Mesodermal cell (in vitro differentiated cells): ENCODE measurements around the gene ATP6V1B1. TPM values are rescaled to one million over a fixed set of nuclear protein-coding genes. Genes with fewer than 3 reads are reported as not detected.

Source experiments
- H3K27ac ChIP-seq: 2 replicates; pipeline ENCODE4 v1.7.0; 2013; ENCODE audit warnings: mild to moderate bottlenecking, low read depth, low read length, moderate library complexity; ENCODE audit not compliant: severe bottlenecking
- H3K36me3 ChIP-seq: 2 replicates; pipeline ENCODE4 v1.7.1; 2013; ENCODE audit warnings: mild to moderate bottlenecking, low read length, moderate library complexity; ENCODE audit not compliant: control insufficient read depth, insufficient read depth
- H3K4me1 ChIP-seq: one replicate; pipeline ENCODE4 v1.7.1; 2013; ENCODE audit warnings: mild to moderate bottlenecking, low read length; ENCODE audit not compliant: insufficient read depth, control insufficient read depth, poor library complexity, severe bottlenecking
- H3K4me3 ChIP-seq: 2 replicates; pipeline ENCODE4 v1.7.0; 2013; ENCODE audit warnings: low read length, control low read depth, mild to moderate bottlenecking; ENCODE audit not compliant: insufficient read depth, poor library complexity, severe bottlenecking; ENCODE audit errors: extremely low read depth
- H3K9me3 ChIP-seq: 2 replicates; pipeline ENCODE4 v1.7.1; 2013; ENCODE audit warnings: mild to moderate bottlenecking, low read length, moderate library complexity; ENCODE audit not compliant: control insufficient read depth
- WGBS, 2 experiments: methylation state at CpG; one replicate each; pipeline ENCODE4 v1.1.5; 2013; ENCODE audit warnings: missing lambda C conversion rate in 2 of 2; ENCODE audit not compliant: insufficient coverage in 2 of 2; 5-methylcytosine and 5-hydroxymethylcytosine counted together
- polyA plus RNA-seq, 2 experiments: library from polyadenylated mRNA; stranded (reverse); fragments of 50-300 nt; gene quantifications; one replicate each; pipeline ENCODE4 v1.2.3, GENCODE V29; 2013

Gene ATP6V1B1
- polyA plus RNA-seq (2013, experiment 1 of 2): not detected
- polyA plus RNA-seq (2013, experiment 2 of 2): not detected

DNA sequence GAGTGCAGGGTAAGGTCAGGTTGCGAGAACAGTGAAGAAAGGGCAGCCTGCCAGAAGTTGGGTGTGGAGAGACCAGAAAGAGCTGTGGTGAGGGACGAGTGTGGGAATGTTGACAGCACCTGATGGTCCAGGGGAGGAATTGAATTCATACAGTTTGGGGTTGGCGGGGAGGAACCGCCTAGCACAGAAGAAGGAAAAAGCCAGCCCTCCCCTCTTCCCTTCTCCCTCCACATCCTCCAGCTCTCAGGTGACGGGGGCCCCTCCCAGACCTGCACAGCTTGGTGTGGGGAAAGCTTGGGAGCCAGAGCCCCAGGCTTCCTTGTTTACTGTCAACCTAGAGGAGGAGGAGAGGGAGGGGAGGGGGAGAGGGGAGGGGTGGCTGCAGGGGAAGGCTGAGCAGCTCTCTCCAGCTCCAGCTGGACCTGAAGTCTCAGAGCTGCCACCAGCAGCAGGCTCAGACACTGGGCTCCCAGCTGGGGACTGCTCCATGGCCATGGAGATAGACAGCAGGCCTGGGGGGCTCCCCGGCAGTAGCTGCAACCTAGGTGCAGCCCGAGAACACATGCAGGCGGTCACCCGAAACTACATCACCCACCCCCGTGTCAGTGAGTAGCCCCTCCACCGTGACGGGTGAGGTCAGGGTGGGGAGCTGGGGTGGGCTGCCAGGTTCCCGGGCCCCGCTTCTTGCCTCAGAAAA is at the start of gene ATP6V1B1:
Gene ATP6V1B1 (plus strand): TSS at position 433 of the 697 bp plus-strand sequence. CDS start 55 bp downstream, at position 488.
- Histone ChIP-seq H3K4me1 (no peaks in the 10 kb centered on the region), H3K9me3 (no peaks in the 10 kb centered on the region), H3K27ac (no peak within 1 kb of the TSS), H3K36me3 (no peaks in the 10 kb centered on the region), H3K4me3 (no peak within 1 kb of the TSS)
- 54 to 68% methylated on average over 5 to 7 of the region's 14 CpGs for WGBS, 2 experiments

DNA sequence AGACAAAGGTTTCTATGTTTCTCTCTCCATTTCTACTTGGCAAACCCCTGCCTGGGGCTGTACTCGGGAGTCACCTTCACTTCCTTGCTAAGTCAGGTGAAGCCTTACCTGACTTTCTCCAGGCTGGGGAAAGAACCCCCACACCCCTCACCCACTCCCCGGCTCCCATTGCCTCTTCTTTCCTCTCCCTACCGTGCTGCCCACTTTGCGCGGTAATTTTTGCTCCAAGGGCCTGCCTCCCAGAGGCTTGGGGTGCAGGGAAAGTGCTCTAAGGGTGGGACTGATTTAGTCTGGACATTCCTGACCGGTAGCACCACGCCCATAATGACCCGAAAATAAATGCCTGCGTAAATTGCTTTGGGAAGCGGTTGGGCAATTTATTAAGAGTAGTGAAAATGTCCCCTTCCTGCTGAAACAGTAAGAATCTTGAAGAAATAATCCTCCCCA is 49.1 kb upstream of the ATP6V1B1 start:
- H3K4me1 ChIP-seq: peaks cover 14% of the 10 kb centered on the region
- WGBS, 2 experiments: 0% methylated on average over 1 to 2 of the region's 10 CpGs
- no peaks in the 10 kb centered on the region for H3K36me3 ChIP-seq
- no peak overlapping the region for H3K4me3 ChIP-seq
- no peaks in the 10 kb centered on the region for H3K9me3 ChIP-seq
- H3K27ac ChIP-seq: no peak overlapping the region

- WGBS, 2 experiments: 0 to 1% methylated on average over 8 of the region's 8 CpGs
- Histone ChIP-seq H3K36me3 (no peaks in the 10 kb centered on the region), H3K27ac (no peak overlapping the region), H3K9me3 (no peaks in the 10 kb centered on the region), H3K4me1 (peaks cover 14% of the 10 kb centered on the region), H3K4me3 (peak overlapping the region; percentile 25)
Observed at GRCh38 chr2:70887208-70887549, 48.5 kb upstream of the ATP6V1B1 start.

- peaks cover 14% of the 10 kb centered on the region for H3K4me1 ChIP-seq
- WGBS, 2 experiments: 0 to 1% methylated on average over 38 to 46 of the region's 58 CpGs
Observed at GRCh38 chr2:70887550-70888246, 48.0 kb upstream of the ATP6V1B1 start.

DNA sequence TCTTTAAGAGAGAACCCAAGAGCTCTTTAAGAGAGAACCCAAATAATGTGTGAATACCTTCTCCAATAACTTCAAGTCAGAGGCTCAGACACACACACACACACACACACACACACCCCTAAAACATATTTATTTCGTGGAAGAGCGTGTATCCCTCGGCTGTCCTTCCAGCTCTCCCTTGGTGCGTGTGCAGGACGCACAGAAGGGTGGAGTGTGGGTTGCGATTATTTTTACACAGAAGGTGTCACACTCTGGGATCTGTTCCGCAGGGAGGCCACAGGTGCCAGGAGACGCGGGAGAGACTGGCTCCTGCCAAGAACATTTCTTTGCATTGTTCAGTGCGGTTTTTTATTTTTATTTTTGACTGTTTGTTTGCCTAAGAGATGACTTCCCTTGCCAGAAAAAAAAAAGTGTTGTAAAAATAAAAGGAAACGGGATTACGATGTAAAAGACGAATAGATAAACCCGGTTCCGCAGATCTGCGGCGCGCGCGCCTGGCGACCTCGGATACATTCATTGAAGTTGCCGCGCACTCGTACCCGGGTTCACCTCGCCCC is 47.3 kb upstream of the ATP6V1B1 start:
- Histone ChIP-seq H3K27ac (no peak overlapping the region), H3K36me3 (no peaks in the 10 kb centered on the region), H3K9me3 (no peaks in the 10 kb centered on the region), H3K4me1 (peaks cover 14% of the 10 kb centered on the region), H3K4me3 (peak overlapping the region; percentile 25)
- WGBS, 2 experiments: 1 to 2% methylated on average over 24 to 27 of the region's 27 CpGs

More at GRCh38 chr2:70887550-70888246, 48.0 kb upstream of the ATP6V1B1 start:
- Histone ChIP-seq H3K36me3 (no peaks in the 10 kb centered on the region), H3K4me3 (peak overlapping the region; percentile 25), H3K9me3 (no peaks in the 10 kb centered on the region), H3K27ac (no peak overlapping the region)

DNA sequence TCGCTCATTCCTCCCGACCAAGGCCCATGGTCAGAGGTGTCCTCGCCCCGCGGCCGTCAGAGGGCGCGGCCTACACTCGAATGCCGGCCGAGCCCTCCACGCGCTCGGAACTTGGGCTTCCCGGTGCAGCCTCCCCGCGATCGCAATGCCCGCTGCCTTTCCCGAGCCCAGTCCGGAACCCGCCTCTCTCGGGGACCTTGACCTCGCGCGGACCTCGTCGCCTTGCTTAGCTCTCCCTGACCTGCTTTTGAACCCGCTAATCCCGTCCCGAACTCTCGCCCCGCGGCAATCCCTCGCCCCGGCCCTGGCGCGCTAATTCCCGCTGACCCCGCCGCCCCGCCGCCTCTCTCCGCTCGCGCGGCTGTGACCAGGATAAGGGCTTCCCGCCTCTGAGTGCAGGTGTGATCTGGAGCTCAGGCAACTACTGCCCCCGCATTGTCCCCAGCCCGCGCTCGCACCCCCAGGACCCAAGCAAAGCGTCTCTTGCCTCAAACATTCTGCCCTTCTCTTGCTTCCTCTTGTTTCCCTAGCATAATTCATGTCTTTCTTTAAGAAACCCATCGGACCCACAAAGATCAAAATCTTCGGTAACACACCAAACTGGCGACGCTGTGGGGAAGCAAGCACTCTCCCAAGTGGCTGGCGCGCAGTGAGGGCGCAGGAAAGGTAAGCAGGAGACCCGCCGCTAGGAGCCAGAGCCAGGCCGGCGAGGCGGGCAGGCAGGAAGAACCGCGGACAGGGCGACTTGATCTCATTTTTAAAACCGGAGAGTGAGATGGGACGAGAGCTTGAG is 46.6 kb upstream of the ATP6V1B1 start:
- 1% methylated on average over 60 to 70 of the region's 70 CpGs for WGBS, 2 experiments
- Histone ChIP-seq H3K9me3 (no peaks in the 10 kb centered on the region), H3K4me3 (no peak overlapping the region), H3K4me1 (peaks cover 14% of the 10 kb centered on the region), H3K36me3 (no peaks in the 10 kb centered on the region), H3K27ac (no peak overlapping the region)

GRCh38 chr2:70889716-70890037 is 46.0 kb upstream of the ATP6V1B1 start:
- WGBS, 2 experiments: 0 to 6% methylated on average over 2 to 3 of the region's 5 CpGs
- Histone ChIP-seq H3K4me1 (peaks cover 14% of the 10 kb centered on the region), H3K4me3 (no peak overlapping the region), H3K9me3 (no peaks in the 10 kb centered on the region), H3K27ac (no peak overlapping the region), H3K36me3 (no peaks in the 10 kb centered on the region)

DNA sequence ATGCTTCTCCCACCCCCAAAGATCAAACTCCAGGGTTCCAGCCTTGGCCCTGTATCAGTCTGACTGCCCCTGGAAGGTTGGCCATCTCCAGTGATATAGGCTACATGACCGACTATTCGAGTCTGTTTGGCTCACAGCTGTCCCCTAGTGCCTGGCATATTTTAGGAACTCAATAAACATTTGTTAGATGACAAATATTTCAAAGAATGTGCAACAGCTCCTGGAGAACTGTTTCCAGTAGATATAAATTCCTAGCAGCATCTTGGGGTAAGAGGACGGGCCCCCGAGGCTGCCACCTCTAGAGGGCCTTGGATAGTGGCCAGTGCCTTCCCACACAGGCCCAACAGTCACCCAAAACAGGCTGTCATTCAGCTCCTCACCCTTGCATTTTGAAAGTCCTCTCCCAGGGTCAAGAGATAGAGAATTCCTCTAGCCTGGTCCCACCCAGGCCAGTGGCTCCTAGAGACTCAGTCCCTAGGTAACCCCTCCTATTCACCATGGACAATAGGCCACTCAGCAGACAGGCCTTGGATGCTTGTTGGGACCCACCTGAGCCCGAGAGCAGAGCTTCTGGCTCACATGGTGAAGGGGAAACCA is 45.1 kb upstream of the ATP6V1B1 start:
- Histone ChIP-seq H3K4me3 (no peak overlapping the region), H3K4me1 (peaks cover 14% of the 10 kb centered on the region), H3K27ac (no peak overlapping the region), H3K36me3 (no peaks in the 10 kb centered on the region), H3K9me3 (no peaks in the 10 kb centered on the region)
- 37 to 47% methylated on average over 2 to 3 of the region's 5 CpGs for WGBS, 2 experiments

DNA sequence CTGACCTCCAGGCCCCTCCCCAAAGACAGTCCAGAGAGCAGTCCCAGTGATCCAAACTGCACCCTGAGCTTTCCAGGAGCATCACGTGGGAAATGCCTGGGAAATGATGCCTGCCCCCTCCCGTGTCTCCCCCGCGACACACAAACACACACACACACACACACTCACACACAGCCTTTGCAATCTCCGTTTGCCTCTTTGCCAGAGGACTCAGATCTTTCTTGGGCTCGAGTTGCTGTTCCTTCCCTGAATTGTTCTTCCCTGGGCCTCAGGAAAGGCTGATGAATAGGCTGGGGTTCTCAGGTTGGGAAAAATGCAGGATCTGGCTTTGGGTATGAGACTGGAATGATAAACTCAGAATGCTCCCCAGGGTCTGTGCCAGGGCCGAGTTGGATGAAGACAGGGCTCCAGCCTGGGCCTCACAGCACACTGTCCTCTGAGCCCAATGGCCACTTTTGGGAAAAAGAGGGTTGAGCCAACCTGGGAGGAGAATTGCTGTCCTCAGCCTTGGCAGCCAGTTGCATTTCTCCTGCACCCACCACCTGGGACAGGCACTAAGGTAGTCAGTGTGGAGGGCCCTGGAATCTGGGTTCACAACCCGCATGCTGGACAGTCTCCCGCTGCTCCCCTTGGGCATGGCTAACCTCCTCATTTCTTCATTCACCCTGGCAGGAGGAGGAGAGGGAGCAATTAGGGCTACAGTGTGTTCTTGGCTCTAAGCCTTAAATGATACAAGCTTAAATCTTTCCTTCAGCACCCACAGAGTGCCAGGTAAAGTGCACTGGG is 43.9 kb upstream of the ATP6V1B1 start:
- Histone ChIP-seq H3K4me3 (no peak overlapping the region), H3K27ac (no peak overlapping the region), H3K9me3 (no peaks in the 10 kb centered on the region), H3K36me3 (no peaks in the 10 kb centered on the region), H3K4me1 (peaks cover 14% of the 10 kb centered on the region)
- 18 to 32% methylated on average over 5 of the region's 9 CpGs for WGBS, 2 experiments
